ENCODE results near the gene ZNF212. TPM values are rescaled to one million over a fixed set of nuclear protein-coding genes. Genes with fewer than 3 reads are reported as not detected.

The ZNF212 gene
- total RNA-seq, 3 donors from 2014 or later, result 4.3 to 12.4 (median 9.8) TPM

DNA sequence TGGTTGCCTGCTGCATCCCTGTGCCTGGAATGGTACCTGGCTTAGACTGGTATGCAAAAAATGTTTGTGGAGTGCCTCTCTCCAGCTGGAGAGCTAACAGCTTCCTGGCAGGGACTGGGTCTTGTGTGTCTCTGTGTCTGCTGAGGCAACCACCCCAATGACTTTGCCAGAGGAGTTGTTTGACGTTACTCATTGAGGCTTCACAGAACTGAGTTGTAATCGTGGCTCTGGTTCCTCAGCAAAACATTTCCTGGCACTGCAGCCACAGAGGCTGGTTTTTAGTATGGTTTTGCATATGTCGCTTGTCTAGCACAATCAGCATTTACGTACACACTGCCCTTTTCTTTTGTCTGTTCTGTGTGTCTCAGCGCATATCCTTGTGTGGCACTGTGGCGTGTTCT is 36.6 kb upstream of the ZNF212 start:
- no peaks in the 10 kb centered on the region for H3K9me3 ChIP-seq
- no peaks in the 10 kb centered on the region for H3K27me3 ChIP-seq
- H3K36me3 ChIP-seq, result peaks cover 9% of the 10 kb centered on the region
- H3K27ac ChIP-seq, result no peak overlapping the region
- intact Hi-C loops (cut with DNase I; ENCODE audit: low total_unique reads), result no loop called here
- H3K4me1 ChIP-seq, result no peaks in the 10 kb centered on the region
- TF ChIP-seq CTCF (IDR thresholded peaks at IDR 0.05), result no peak
- no peak for TF ChIP-seq POLR2A (IDR thresholded peaks at IDR 0.05)
- no peak for TF ChIP-seq POLR2AphosphoS5 (IDR thresholded peaks at IDR 0.05)
- no peak for DNase-seq (ENCODE audit: low spot score in 2 of 2)
- H3K4me3 ChIP-seq, result no peak overlapping the region

GRCh38 chr7:149205690-149206381 is 33.6 kb upstream of the ZNF212 start:
- intact Hi-C loops (cut with DNase I; ENCODE audit: low total_unique reads), result no loop called here
- DNase-seq (ENCODE audit: low spot score in 2 of 2), result no peak
- H3K4me3 ChIP-seq, result peak overlapping the region in 1 of 3 donors; percentile 7

GRCh38 chr7:149207324-149208035 is 32.0 kb upstream of the ZNF212 start:
- Histone ChIP-seq H3K4me3 (no peak overlapping the region), H3K4me1 (no peaks in the 10 kb centered on the region), H3K27ac (no peak overlapping the region), H3K9me3 (no peaks in the 10 kb centered on the region), H3K27me3 (no peaks in the 10 kb centered on the region), H3K36me3 (no peaks in the 10 kb centered on the region)
- no peak for TF ChIP-seq CTCF (IDR thresholded peaks at IDR 0.05)
- no peak for TF ChIP-seq POLR2AphosphoS5 (IDR thresholded peaks at IDR 0.05)
- TF ChIP-seq POLR2A (IDR thresholded peaks at IDR 0.05), result no peak
- intact Hi-C loops (cut with DNase I; ENCODE audit: low total_unique reads), result no loop called here
- DNase-seq (ENCODE audit: low spot score in 2 of 2), result no peak

More at GRCh38 chr7:149205690-149206381, 33.6 kb upstream of the ZNF212 start:
- Histone ChIP-seq H3K9me3 (no peaks in the 10 kb centered on the region), H3K36me3 (no peaks in the 10 kb centered on the region), H3K27ac (peak overlapping the region; percentile 28 to 48), H3K4me1 (no peaks in the 10 kb centered on the region), H3K27me3 (no peaks in the 10 kb centered on the region)
- TF ChIP-seq POLR2AphosphoS5 (IDR thresholded peaks at IDR 0.05) (no peak), CTCF (IDR thresholded peaks at IDR 0.05) (no peak), POLR2A (IDR thresholded peaks at IDR 0.05) (no peak)

- Histone ChIP-seq H3K4me3 (no peak overlapping the region), H3K27me3 (no peaks in the 10 kb centered on the region), H3K4me1 (no peaks in the 10 kb centered on the region), H3K36me3 (peaks cover 7% of the 10 kb centered on the region), H3K9me3 (no peaks in the 10 kb centered on the region), H3K27ac (no peak overlapping the region)
- no peak for DNase-seq (ENCODE audit: low spot score in 2 of 2)
- TF ChIP-seq POLR2AphosphoS5 (IDR thresholded peaks at IDR 0.05) (no peak), POLR2A (IDR thresholded peaks at IDR 0.05) (no peak), CTCF (IDR thresholded peaks at IDR 0.05) (peak in 2 of 3 donors; percentile 16 to 25)
- intact Hi-C loops (cut with DNase I; ENCODE audit: low total_unique reads), result no loop called here
Measured at GRCh38 chr7:149209518-149210269, 29.8 kb upstream of the ZNF212 start.

All from breast epithelium (tissue), 4 donors.